ENCODE data around the gene ZNF628. TPM values are rescaled to one million over a fixed set of nuclear protein-coding genes. Genes with fewer than 3 reads are reported as not detected.

Gene ZNF628
- total RNA-seq, 4 donors from 2014 or later: 7.4 to 22.3 (median 14.1) TPM

DNA sequence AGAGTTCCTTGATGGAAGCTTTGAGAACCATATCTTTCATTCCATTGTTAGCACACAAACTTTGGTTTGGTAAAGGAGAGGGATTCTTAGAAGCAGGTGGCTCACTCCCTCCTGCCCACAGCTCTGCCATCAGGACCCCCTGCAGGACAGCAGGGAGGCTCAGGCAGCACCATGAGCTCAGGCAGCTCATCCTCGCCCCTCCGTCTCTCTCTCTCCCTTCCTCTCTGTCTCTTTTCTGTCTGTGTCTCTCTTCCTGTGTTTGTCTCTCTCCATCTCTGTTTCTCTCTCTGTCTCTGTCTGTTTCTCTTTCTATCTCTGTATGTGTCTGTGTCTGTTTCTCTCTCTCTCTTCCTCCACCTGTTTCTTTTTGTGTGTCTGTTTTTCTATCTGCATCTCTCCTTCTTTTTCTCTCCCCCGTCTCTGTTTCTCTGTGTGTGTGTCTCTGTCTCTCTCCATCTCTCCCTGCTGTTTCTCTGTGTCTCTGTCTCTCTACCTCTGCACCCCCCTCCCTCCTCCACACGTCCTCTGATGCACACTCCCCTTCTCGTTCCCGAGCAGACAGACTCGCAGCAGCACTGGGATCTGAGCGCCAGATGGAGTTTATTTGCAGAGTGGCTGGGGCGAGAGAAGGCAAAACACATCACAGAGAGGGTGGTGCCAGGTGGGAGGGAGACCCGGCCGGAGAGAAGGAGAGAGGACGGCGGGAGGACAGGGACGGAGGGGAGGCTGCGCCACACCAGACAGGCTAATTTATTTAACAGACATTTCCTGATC lies 51.8 kb downstream of the ZNF628 start:
- ATAC-seq: no peak
- Histone ChIP-seq H3K27me3 (no peaks in the 10 kb centered on the region), H3K9me3 (no peaks in the 10 kb centered on the region), H3K4me1 (peaks cover 10 to 14% of the 10 kb centered on the region in 2 donors), H3K36me3 (no peaks in the 10 kb centered on the region), H3K27ac (no peak overlapping the region), H3K4me3 (no peak overlapping the region)
- TF ChIP-seq, protein P1, sequence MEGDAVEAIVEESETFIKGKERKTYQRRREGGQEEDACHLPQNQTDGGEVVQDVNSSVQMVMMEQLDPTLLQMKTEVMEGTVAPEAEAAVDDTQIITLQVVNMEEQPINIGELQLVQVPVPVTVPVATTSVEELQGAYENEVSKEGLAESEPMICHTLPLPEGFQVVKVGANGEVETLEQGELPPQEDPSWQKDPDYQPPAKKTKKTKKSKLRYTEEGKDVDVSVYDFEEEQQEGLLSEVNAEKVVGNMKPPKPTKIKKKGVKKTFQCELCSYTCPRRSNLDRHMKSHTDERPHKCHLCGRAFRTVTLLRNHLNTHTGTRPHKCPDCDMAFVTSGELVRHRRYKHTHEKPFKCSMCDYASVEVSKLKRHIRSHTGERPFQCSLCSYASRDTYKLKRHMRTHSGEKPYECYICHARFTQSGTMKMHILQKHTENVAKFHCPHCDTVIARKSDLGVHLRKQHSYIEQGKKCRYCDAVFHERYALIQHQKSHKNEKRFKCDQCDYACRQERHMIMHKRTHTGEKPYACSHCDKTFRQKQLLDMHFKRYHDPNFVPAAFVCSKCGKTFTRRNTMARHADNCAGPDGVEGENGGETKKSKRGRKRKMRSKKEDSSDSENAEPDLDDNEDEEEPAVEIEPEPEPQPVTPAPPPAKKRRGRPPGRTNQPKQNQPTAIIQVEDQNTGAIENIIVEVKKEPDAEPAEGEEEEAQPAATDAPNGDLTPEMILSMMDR (IDR thresholded peaks at IDR 0.05 in 4 of 5, conservative IDR thresholded peaks at IDR 0.05 in 1 of 5): no peak
- no peak for TF ChIP-seq POLR2A (IDR thresholded peaks at IDR 0.05)
- in situ Hi-C loops (cut with MboI; ENCODE audit: low sequenced_read_pairs in 4 of 4) (no loop called here), intact Hi-C loops (cut with DNase I; ENCODE audit: low total_unique reads) (no loop called here)
- DNase-seq: no peak

DNA sequence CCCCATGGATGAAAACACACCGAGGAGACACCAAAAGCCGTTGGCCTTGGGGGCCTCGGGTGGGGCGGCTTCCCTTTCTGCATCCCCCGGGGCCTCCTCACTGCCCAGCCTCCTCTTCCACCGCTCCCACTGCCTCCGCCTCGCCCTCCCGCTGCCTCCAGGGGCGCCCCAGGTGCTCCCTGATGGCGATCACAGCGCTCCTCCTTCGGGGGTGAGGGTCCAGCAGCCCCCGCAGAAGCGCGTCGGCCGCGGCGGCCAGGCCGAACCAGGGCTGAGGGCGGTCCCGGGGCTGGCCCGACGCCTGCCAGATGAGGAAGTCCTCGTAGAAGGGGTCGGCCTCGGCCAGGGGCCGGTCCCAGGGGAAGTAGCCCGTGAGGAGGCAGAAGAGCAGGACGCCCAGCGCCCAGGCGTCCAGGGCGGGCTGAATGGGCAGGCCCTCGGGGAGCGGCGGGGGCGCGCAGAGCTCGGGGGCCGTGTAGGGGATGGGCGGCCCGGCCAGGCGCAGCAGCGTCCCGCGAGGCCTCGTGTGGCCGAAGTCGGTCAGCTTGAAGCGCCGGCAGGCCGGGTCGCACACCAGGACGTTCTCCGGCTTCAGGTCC lies 53.3 kb downstream of the ZNF628 start:
- Histone ChIP-seq H3K27me3 (no peaks in the 10 kb centered on the region), H3K4me3 (no peak overlapping the region), H3K4me1 (peaks cover 9 to 14% of the 10 kb centered on the region in 2 donors), H3K36me3 (no peaks in the 10 kb centered on the region), H3K27ac (no peak overlapping the region), H3K9me3 (no peaks in the 10 kb centered on the region)
- TF ChIP-seq, protein P1 (IDR thresholded peaks at IDR 0.05 in 4 of 5, conservative IDR thresholded peaks at IDR 0.05 in 1 of 5): no peak
- TF ChIP-seq POLR2A (IDR thresholded peaks at IDR 0.05): no peak
- in situ Hi-C loops (cut with MboI; ENCODE audit: low sequenced_read_pairs in 4 of 4) (no loop called here), intact Hi-C loops (cut with DNase I; ENCODE audit: low total_unique reads) (no loop called here)
- ATAC-seq: no peak
- no peak for DNase-seq

DNA sequence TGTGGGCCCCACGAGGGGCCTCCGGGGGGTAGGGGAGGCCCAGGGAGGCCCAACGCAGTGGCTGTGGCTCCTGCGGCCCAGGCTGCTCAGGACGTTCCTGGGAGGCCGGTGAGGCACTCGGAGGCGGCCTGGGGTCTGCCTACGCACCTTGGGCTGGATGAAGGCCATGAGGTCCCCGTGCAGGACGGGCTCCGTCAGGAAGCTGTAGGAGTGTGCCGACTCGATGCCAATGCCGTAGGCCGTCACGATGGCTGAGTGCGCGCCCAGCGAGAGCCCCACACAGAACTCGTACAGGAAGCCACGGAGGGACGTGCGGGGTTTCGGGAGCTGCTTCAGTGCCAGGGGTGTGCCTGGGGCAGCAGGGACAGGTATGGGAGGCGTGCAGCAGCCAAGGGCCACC lies 54.6 kb downstream of the ZNF628 start:
- DNase-seq (no peak), ATAC-seq (no peak)
- no peaks in the 10 kb centered on the region for H3K36me3 ChIP-seq
- no peaks in the 10 kb centered on the region for H3K27me3 ChIP-seq
- no peak for TF ChIP-seq POLR2A (IDR thresholded peaks at IDR 0.05)
- TF ChIP-seq, protein P1 (IDR thresholded peaks at IDR 0.05 in 4 of 5, conservative IDR thresholded peaks at IDR 0.05 in 1 of 5): no peak
- no peak overlapping the region for H3K27ac ChIP-seq
- in situ Hi-C loops (cut with MboI; ENCODE audit: low sequenced_read_pairs in 4 of 4): no loop called here
- no peaks in the 10 kb centered on the region for H3K9me3 ChIP-seq
- peaks cover 3 to 8% of the 10 kb centered on the region in 2 donors for H3K4me1 ChIP-seq
- H3K4me3 ChIP-seq: no peak overlapping the region
- intact Hi-C loops (cut with DNase I; ENCODE audit: low total_unique reads): no loop called here

Other genes starting within 250 kb of the ZNF628 start
- gene TMEM86B, start 247.9 kb upstream of the ZNF628 start, total RNA-seq: 1 to 10 TPM in 3 of 4 donors, under 1 TPM in 1; 0.87 to 5.0 (median 1.7) TPM
- 10 to 100 TPM; 14.6 to 47.9 (median 39.6) TPM for gene PPP6R1, start 217.6 kb upstream of the ZNF628 start, total RNA-seq
- 10 to 100 TPM; 18.5 to 41.7 (median 36.7) TPM for gene HSPBP1, start 196.5 kb upstream of the ZNF628 start, total RNA-seq
- gene BRSK1, start 192.6 kb upstream of the ZNF628 start, total RNA-seq: not detected
- gene TMEM150B, start 151.3 kb upstream of the ZNF628 start, total RNA-seq: 1 to 10 TPM in 1 of 4 donors, under 1 TPM in 1, not detected in 2; 0.40 to 3.3 TPM
- 1 to 10 TPM; 2.5 to 5.4 (median 4.5) TPM for gene KMT5C, start 136.7 kb upstream of the ZNF628 start, total RNA-seq
- not detected for gene COX6B2, start 121.9 kb upstream of the ZNF628 start, total RNA-seq
- gene GARIN5B, start 113.4 kb upstream of the ZNF628 start, total RNA-seq: not detected
- under 1 TPM in 1 of 4 donors, not detected in 3; 0.66 TPM for gene IL11, start 106.2 kb upstream of the ZNF628 start, total RNA-seq
- not detected for gene TMEM190, start 99.8 kb upstream of the ZNF628 start, total RNA-seq
- gene TMEM238, start 92.3 kb upstream of the ZNF628 start, total RNA-seq: 1 to 10 TPM; 1.3 to 4.7 (median 2.1) TPM
- gene RPL28, start 90.7 kb upstream of the ZNF628 start, total RNA-seq: 100 to 1,000 TPM; 123 to 278 (median 206) TPM
- 10 to 100 TPM in 3 of 4 donors, 1 to 10 TPM in 1; 7.7 to 14.6 (median 13.4) TPM for gene UBE2S, start 68.8 kb upstream of the ZNF628 start, total RNA-seq
- not detected for gene SHISA7, start 33.3 kb upstream of the ZNF628 start, total RNA-seq
- gene ISOC2, start 15.0 kb upstream of the ZNF628 start, total RNA-seq: 100 to 1,000 TPM in 1 of 4 donors, 10 to 100 TPM in 3; 59.7 to 101 (median 88.7) TPM
- not detected for gene C19orf85, start 11.9 kb upstream of the ZNF628 start, total RNA-seq
- 1 to 10 TPM in 2 of 4 donors, under 1 TPM in 2; 0.40 to 2.5 (median 1.1) TPM for gene NAT14, start 8.6 kb downstream of the ZNF628 start, total RNA-seq
- 1 to 10 TPM in 2 of 4 donors, under 1 TPM in 2; 0.53 to 2.2 (median 1.1) TPM for gene SSC5D, start 11.8 kb downstream of the ZNF628 start, total RNA-seq
- gene SBK2, start 60.5 kb downstream of the ZNF628 start, total RNA-seq: 1 to 10 TPM in 3 of 4 donors, not detected in 1; 1.5 to 3.0 (median 1.6) TPM
- 10 to 100 TPM in 1 of 4 donors, 1 to 10 TPM in 3; 3.1 to 24.1 (median 6.8) TPM for gene SBK3, start 68.9 kb downstream of the ZNF628 start, total RNA-seq
- 10 to 100 TPM; 15.0 to 19.3 (median 16.8) TPM for gene ZNF579, start 104.2 kb downstream of the ZNF628 start, total RNA-seq
- gene FIZ1, start 122.9 kb downstream of the ZNF628 start, total RNA-seq: 10 to 100 TPM in 1 of 4 donors, 1 to 10 TPM in 3; 6.8 to 11.2 (median 7.4) TPM
- 10 to 100 TPM; 35.6 to 61.7 (median 47.0) TPM for gene ZNF524, start 123.7 kb downstream of the ZNF628 start, total RNA-seq
- gene ZNF865, start 129.0 kb downstream of the ZNF628 start, total RNA-seq: 10 to 100 TPM; 10.3 to 23.4 (median 15.2) TPM
- gene ZNF784, start 147.9 kb downstream of the ZNF628 start, total RNA-seq: 1 to 10 TPM; 6.0 to 10.0 (median 8.2) TPM
- 10 to 100 TPM in 1 of 4 donors, 1 to 10 TPM in 3; 1.5 to 12.3 (median 7.2) TPM for gene ZNF580, start 164.4 kb downstream of the ZNF628 start, total RNA-seq
- gene ZNF581, start 167.0 kb downstream of the ZNF628 start, total RNA-seq: 10 to 100 TPM in 3 of 4 donors, 1 to 10 TPM in 1; 9.9 to 17.3 (median 13.7) TPM
- 10 to 100 TPM in 2 of 4 donors, 1 to 10 TPM in 2; 6.3 to 21.2 (median 12.6) TPM for gene CCDC106, start 171.6 kb downstream of the ZNF628 start, total RNA-seq
- gene U2AF2, start 178.4 kb downstream of the ZNF628 start, total RNA-seq: 10 to 100 TPM; 38.1 to 60.2 (median 50.1) TPM
- gene EPN1, start 198.6 kb downstream of the ZNF628 start, total RNA-seq: 100 to 1,000 TPM in 3 of 4 donors, 10 to 100 TPM in 1; 58.7 to 214 (median 190) TPM

Data from gastrocnemius medialis (tissue), 4 donors.